Activated CD4-positive, alpha-beta T cell treated with anti-CD3 and anti-CD28 coated beads for 4 hours (primary cell): Measurements from ENCODE around the gene SND1.
A peak's percentile ranks its signal among the peaks of the same experiment; 100 is the strongest.

Experiments used
- DNase-seq, 2 donors: peaks; one replicate each; pipeline ENCODE4 v3.0.0-alpha.2; 2020

SND1 gene

GRCh38 chr7:127689194-127689772, 37.3 kb downstream of the SND1 start:
- DNase-seq = no peak

- DNase-seq = no peak
Measured at GRCh38 chr7:127690337-127690736, 38.3 kb downstream of the SND1 start.

- DNase-seq = no peak
Measured at GRCh38 chr7:127690806-127691205, 38.8 kb downstream of the SND1 start.

GRCh38 chr7:127692200-127692599, 40.2 kb downstream of the SND1 start:
- DNase-seq = no peak

- DNase-seq = no peak
Measured at GRCh38 chr7:127699853-127700252, 47.9 kb downstream of the SND1 start.

GRCh38 chr7:127702052-127702652, 50.2 kb downstream of the SND1 start:
- DNase-seq = no peak

GRCh38 chr7:127702938-127703337, 50.9 kb downstream of the SND1 start:
- no peak for DNase-seq

GRCh38 chr7:127704211-127704610, 52.2 kb downstream of the SND1 start:
- DNase-seq = no peak

- peak in 1 of 2 donors; percentile 3 for DNase-seq
Measured at GRCh38 chr7:127705461-127705959, 53.5 kb downstream of the SND1 start.

- DNase-seq = no peak
Measured at GRCh38 chr7:127706766-127707165, 54.8 kb downstream of the SND1 start.

- DNase-seq = no peak
Measured at GRCh38 chr7:127708201-127708600, 56.2 kb downstream of the SND1 start.

- peak; percentile 63 to 80 for DNase-seq
Measured at GRCh38 chr7:127708788-127709187, 56.8 kb downstream of the SND1 start.

- no peak for DNase-seq
Measured at GRCh38 chr7:127710635-127711034, 58.6 kb downstream of the SND1 start.

- no peak for DNase-seq
Measured at GRCh38 chr7:127711872-127712271, 59.9 kb downstream of the SND1 start.

- no peak for DNase-seq
Measured at GRCh38 chr7:127713006-127713405, 61.0 kb downstream of the SND1 start.

- DNase-seq = no peak
Measured at GRCh38 chr7:127713758-127714157, 61.8 kb downstream of the SND1 start.

- DNase-seq = no peak
Measured at GRCh38 chr7:127715272-127715671, 63.3 kb downstream of the SND1 start.

- DNase-seq = no peak
Measured at GRCh38 chr7:127715901-127716300, 63.9 kb downstream of the SND1 start.

- DNase-seq = no peak
Measured at GRCh38 chr7:127717502-127718339, 65.7 kb downstream of the SND1 start.

GRCh38 chr7:127718340-127718679, 66.3 kb downstream of the SND1 start:
- no peak for DNase-seq

- DNase-seq = no peak
Measured at GRCh38 chr7:127726476-127726875, 74.5 kb downstream of the SND1 start.

GRCh38 chr7:127730658-127731276, 78.8 kb downstream of the SND1 start:
- no peak for DNase-seq

- DNase-seq = no peak
Measured at GRCh38 chr7:127731431-127732080, 79.6 kb downstream of the SND1 start.
